ENCODE data around the gene FXYD5.

DNA sequence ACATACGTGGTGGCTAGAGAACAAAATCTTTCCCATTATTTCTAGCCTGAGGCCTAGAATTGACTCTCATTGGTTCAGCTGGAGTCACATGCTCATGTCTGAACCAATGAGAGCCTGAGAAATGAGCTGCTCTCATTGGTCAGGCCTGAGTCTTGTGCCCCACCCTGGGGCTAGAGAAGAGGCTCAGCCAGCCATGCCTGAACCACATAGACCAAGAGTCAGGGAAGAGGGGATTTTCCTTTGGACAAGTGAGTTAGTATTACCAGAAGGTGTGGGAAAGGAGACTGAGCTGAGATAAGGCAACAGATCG, 6.9 kb downstream of the FXYD5 start:
- TF ChIP-seq, protein P1, sequence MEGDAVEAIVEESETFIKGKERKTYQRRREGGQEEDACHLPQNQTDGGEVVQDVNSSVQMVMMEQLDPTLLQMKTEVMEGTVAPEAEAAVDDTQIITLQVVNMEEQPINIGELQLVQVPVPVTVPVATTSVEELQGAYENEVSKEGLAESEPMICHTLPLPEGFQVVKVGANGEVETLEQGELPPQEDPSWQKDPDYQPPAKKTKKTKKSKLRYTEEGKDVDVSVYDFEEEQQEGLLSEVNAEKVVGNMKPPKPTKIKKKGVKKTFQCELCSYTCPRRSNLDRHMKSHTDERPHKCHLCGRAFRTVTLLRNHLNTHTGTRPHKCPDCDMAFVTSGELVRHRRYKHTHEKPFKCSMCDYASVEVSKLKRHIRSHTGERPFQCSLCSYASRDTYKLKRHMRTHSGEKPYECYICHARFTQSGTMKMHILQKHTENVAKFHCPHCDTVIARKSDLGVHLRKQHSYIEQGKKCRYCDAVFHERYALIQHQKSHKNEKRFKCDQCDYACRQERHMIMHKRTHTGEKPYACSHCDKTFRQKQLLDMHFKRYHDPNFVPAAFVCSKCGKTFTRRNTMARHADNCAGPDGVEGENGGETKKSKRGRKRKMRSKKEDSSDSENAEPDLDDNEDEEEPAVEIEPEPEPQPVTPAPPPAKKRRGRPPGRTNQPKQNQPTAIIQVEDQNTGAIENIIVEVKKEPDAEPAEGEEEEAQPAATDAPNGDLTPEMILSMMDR (conservative IDR thresholded peaks at IDR 0.05), result no peak
- TF ChIP-seq EZH2 (IDR thresholded peaks at IDR 0.05; ENCODE audit: low read depth), result no peak

Measured in PC-9 (cell line).